UCSD-AML1 (cell line): ENCODE data around the gene ZNF644.

Source experiments
- DNase-seq: peaks from one replicate; lab custom pipeline; 2025; ENCODE audit not compliant: unreplicated experiment; lab: John Stamatoyannopoulos, UW

The ZNF644 gene

GRCh38 chr1:90989302-90989701 lies 32.5 kb downstream of the ZNF644 start:
- no peak for DNase-seq

- no peak for DNase-seq
These were observed 34.0 kb downstream of the ZNF644 start for GRCh38 chr1:90987841-90988240.

DNA sequence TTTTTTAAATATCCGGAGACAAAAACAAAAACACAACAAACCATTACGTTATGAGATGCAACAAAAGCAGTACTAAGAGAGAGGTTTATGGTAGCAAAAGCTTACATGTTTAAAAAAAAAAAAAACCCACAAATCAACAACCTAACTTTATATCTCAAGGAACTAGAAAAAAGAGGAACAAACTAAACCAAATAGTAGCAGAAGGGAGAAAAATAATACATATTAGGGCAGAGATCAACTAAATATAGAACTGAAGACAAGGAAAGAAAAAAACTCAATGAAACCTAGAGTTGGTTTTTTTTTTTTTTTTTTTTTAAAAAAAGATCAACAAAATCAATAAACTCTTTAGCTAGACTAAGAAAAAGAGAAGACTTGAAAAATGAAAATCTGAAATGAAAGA lies 34.9 kb downstream of the ZNF644 start:
- DNase-seq: no peak

DNA sequence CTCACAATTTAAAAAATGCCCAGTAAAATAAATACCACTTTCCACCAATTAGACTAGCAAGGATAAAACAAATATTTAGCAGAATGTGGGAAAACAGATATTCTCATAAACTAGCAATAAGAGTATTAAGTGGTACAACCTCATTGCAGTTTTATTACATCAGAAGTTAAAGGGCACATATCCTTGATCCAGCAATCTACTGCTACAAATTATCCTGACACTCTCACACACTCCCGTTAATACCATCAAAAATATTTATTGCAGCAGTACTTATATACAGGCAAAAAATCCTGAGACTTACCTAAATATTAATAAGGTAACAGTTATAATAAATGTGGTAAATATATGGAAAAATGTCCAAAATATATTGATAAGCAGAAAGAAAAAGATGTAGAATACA lies 44.3 kb downstream of the ZNF644 start:
- DNase-seq: no peak

DNA sequence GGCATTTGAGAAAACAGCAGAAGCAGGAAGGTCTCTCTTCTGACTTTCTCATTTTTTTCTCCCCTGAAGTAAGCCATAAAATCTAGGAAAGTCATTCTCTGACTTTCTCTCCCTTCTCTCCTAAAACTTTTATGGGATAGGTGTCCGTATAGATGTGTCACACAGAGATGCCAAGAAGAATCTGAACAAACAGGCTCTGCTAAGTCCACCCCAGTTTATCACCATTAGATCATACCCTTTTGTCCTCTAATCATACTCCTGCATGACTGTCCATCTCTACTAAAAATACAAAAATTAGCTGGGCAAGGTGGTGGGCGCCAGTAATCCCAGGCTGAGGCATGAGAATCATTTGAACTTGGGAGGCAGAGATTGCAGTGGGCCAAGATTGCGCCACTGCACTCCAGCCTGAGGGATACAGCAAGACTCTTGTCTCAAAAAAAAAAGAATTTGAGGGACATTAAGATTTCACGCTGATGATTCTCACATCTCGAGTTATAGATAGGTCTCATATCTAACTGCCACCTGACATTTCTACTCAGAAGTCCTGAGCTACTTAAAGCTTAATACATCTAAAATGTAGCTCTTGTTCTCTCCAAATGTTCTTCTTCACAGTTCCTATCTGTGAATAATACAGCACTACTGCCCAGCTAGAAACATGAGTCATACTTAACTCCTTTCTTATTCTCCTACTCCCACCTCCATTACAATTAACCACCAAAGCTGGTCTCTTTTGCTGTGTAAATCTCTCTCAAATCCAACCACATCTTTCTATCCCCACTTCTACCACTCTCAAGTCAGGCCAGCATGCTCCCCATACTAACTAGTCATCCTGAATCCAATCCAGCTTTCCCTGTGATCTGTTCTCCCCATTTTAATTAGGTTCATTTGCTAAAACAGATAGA lies 47.7 kb downstream of the ZNF644 start:
- no peak for DNase-seq

GRCh38 chr1:90970208-90970607 lies 51.6 kb downstream of the ZNF644 start:
- no peak for DNase-seq

DNA sequence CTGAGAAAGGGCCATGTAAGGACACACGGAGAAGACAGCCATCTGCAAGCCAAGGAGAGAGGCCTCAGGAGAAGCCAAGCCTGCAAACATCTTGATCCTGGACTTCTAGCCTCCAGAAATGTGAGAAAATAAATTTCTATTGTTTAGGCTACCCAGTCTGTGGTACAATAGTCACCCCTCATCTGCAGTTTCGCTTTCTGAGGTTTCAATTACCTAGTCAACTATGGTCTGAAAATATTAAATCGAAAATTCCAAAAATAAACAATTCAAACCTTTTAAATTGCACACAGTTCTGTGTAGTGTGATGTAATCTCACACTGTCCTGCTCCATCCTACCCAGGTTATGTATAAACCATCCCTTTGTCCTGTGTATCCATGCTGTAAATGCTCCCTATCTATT lies 52.6 kb downstream of the ZNF644 start:
- no peak for DNase-seq

- no peak for DNase-seq
These were observed 57.3 kb downstream of the ZNF644 start for GRCh38 chr1:90964444-90965035.

DNA sequence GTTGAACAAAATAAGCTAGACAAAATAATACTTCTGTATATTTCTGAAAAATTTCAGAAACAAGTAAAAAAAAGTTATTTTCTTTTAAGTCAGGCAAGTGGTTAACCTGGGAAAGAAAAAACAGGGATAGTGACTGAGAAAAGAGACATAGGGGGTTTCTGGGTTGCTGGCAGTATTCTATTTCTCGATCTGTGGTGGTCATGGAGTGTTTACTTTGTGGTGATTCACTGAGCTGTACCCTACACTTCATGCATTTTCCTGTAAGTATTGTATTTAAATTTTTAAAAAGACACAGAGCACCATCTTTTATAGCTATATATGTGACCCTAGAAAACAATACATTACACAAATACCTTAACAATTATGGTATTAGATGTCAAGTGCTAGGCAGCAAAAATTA lies 58.2 kb downstream of the ZNF644 start:
- no peak for DNase-seq

GRCh38 chr1:90963236-90963635 lies 58.6 kb downstream of the ZNF644 start:
- no peak for DNase-seq

GRCh38 chr1:90959352-90960206 lies 62.3 kb downstream of the ZNF644 start:
- no peak for DNase-seq

- no peak for DNase-seq
These were observed 64.3 kb downstream of the ZNF644 start for GRCh38 chr1:90957497-90957896.

GRCh38 chr1:90955769-90956168 lies 66.1 kb downstream of the ZNF644 start:
- no peak for DNase-seq

- DNase-seq: no peak
These were observed 68.9 kb downstream of the ZNF644 start for GRCh38 chr1:90952906-90953305.

DNA sequence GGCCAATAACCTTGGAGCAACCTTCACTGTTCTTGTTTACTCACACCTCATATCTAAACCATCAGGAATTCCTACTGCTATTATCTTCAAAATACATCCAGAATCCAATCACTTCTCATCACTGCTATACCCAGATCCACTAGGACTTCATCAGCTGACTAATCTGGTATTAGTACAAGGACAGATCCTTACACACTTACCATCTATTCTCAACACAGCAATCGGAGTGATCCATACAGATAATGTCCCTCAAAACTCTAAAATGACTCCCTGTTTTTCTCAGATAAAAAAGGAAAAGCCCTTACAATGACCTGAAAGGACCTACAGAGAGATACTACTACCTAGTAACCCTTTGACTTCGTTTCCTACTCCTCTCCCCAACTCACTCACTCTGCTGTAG lies 70.8 kb downstream of the ZNF644 start:
- DNase-seq: no peak

- DNase-seq: no peak
These were observed 73.5 kb downstream of the ZNF644 start for GRCh38 chr1:90948301-90948700.

- DNase-seq: no peak
These were observed 75.2 kb downstream of the ZNF644 start for GRCh38 chr1:90946630-90947029.

DNA sequence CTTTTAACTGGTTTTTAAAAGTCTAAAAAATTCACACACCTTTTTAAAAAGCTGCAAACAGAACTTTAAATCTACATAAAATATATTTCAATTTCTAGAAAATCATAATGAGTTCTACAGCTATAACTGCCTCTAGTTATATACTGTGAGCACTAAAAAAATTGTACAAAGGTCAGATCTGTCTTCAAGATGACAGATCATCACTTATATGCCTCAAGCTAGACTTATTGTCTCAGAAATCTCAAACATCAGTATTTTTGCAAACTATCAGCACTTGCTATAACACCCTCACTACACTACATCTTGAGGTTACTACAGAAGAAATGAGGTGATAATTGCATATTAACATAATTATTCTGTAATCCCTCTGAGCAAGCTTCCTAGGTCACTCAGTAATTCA lies 76.5 kb downstream of the ZNF644 start:
- no peak for DNase-seq

DNA sequence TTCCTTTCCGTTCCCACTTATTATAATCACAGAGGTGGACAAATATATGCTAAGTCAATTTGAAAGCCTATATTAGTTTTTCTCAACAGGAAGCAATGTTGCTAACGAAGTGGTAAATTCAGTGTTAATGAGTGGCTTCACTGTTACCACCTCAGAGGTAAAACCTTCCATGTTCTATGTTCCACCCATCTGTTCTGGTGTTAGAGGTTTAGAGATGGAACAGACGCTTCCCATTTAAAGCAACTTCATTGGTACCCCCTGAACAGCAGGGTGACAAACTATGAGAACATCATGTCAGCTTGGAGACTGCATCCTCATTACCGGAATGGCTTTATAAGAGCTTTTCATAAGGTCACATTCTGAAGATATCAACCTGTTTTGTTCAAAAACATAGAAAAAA lies 77.9 kb downstream of the ZNF644 start:
- DNase-seq: no peak

DNA sequence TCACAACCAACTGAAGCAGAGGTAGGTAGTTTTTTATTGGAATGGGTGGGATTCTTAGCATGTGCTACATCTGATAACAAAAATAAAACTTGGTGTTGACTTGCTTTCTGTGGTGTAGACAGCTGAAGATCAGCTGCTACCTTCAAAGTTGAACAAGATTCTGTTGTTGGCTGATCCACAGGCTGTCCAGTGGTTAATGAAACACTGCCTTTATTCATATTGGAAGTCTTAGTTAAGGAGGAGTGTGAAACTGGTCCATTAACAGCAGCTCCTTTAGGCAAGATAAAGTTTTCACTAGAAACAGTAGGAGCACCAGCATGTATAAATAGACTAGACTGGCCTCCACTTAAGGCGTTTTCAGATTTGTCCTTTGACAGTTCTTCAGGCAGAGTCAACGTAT lies 81.1 kb downstream of the ZNF644 start:
- no peak for DNase-seq

DNA sequence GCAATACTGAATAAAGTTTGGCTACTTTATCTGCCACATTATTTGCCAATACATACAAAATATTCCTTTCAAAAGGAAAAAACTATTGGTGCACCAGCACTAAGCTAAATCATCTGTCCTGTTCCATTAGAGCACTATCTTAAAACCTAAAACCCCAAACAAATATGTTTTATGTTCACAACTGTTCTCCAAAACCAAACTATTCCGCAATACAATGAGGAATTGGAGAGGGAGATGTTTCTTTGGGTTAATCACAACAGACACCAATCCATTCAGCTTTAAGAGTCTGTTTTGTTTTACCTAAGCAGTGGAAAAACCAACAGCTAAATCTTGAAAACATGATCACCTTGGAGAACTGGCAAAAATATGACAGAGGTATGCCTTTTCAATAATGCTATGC lies 85.1 kb downstream of the ZNF644 start:
- no peak for DNase-seq

DNA sequence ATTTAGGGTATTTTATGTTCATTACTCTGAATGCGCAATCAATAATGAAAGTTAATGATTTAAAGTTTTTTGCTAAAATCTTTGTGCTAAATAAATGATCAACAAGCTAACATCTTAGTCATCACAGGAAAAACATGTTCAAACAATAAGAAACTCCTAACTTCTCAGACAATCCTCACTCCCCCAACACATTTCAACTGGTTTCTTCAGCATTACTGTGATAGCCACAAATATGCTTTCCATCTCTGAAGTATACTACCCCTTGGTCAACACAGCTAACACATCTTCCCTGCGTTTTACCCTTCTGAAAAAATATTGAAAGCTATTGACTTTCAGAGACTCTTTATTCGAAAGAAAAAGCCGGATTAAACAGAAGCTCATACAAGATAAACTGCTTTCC lies 85.8 kb downstream of the ZNF644 start:
- no peak for DNase-seq
